Measurements from ENCODE around the gene SLC22A4.
A peak's percentile ranks its signal among the peaks of the same experiment; 100 is the strongest.

SLC22A4 gene

DNA sequence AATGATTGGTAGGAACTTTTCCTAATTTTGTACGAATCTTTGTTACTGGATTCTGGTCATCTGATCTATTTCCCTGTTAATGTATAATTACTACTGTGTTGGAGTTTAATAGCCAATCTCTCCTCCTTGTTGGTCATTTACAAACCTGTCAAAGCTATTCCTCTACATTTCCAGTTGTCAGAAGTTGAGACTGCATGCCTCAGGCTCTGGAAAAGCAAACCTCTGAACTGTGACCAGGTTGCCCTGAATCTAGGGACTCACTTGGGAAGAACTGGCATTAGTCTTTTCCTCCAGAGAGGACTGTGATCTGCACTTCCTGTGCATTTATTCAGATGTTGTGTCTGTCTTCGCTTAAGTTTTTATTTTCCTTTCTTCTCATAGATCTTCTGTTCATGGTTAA, 20.6 kb upstream of the SLC22A4 start:
- no peak for DNase-seq (ENCODE audit: low read depth in 4 of 4, low spot score in 1 of 4)

DNA sequence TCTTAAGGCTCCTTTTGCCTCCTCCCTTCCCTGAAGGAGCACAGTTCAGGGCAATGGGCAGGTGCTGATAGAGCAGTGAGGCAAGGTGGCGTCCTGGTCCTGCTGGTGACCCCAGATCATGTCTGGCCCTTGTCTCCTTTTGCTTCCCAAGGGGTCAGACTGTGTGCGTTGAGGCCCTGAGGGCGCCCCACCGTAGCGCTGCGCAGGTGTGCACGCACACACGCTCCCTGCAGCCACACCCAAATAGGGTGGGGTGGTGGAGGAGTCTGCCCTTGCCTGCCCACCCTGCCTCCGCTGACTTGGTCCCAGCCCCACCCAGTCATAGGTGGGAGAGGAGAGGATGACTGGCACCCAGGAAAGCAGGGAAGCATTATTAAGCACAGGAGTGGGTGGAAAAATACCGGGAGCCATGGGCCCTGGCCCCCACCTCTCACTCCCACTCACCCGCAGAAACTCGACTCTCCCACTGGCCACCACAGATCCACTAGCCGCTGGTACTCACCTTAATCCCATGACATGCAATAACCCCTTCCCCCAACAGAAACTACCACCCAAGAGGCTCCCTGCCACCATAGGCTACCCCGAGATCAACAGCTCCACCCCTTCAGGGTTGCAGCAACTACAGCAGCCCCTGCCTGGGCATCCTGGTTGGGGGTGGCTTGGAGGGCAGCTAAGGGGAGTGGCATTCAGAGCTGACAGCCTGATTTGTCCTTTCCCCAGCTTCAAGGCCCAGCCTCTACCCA, 20.0 kb upstream of the SLC22A4 start:
- DNase-seq (ENCODE audit: low read depth in 4 of 4, low spot score in 1 of 4): no peak

- no peak for DNase-seq (ENCODE audit: low read depth in 4 of 4, low spot score in 1 of 4)
Measured at GRCh38 chr5:132275367-132276220, 18.6 kb upstream of the SLC22A4 start.

DNA sequence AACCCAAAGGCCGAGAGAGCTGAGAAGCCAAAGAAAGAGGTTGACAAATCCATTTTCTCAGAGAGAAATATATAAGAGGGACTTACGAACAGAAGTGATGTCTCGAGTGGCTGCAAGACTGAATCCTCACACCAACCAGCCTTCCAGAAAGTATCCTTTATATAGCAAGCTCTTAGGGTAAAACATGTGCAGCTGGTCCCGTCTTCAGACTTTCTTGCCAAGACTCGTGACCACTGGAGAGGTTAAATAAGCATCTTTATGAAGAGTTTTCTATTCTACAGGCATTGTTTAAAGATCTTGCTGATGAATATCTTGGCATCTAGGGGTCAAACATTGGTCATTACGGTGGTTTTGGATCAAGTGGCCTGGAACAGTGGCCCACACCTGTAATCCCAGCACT, 16.9 kb upstream of the SLC22A4 start:
- DNase-seq (ENCODE audit: low read depth in 4 of 4, low spot score in 1 of 4): no peak

DNA sequence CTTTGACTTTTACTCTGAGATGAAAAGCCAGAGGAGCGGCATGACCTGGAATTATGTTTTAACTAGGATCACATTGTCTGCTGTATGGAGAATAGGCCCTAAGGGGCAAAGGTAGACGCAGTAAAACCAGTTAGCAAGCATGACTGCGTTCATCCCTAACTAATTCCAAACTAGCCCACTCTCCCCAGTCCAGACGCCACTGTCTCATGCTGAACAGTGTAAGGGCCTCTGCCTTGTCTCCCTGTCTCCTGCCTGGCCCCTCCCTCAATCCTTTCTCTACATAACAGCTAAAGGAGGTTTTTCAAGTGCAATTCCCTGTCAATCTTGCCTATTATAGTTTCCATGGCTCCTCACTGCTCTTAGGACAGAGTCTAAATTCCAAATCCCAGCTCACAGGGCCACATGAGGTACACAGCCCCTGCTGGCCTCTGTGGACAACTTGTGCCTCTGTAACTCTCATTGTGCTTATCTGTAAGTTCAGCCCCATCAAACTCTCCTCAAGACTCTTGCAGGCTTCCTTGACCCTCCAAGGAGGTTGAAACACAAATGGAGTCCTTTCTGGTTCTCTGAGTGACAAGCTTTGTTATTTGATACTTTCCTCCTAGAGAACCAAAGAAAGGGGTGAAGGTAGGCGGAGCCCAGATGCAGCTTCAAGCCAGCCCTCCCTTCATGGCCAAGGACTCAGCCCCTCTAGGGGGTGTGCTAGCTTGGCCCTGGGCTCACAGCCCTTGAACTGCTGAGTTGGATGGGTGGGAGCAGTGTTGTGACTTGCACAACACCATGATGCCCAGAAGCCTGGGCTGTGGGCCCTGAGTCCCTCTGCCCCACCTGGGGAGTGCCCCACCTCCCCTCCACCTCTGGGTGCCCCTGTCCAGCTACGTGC, 16.0 kb upstream of the SLC22A4 start:
- no peak for DNase-seq (ENCODE audit: low read depth in 4 of 4, low spot score in 1 of 4)

- no peak for DNase-seq (ENCODE audit: low read depth in 4 of 4, low spot score in 1 of 4)
Measured at GRCh38 chr5:132279801-132280200, 14.4 kb upstream of the SLC22A4 start.

DNA sequence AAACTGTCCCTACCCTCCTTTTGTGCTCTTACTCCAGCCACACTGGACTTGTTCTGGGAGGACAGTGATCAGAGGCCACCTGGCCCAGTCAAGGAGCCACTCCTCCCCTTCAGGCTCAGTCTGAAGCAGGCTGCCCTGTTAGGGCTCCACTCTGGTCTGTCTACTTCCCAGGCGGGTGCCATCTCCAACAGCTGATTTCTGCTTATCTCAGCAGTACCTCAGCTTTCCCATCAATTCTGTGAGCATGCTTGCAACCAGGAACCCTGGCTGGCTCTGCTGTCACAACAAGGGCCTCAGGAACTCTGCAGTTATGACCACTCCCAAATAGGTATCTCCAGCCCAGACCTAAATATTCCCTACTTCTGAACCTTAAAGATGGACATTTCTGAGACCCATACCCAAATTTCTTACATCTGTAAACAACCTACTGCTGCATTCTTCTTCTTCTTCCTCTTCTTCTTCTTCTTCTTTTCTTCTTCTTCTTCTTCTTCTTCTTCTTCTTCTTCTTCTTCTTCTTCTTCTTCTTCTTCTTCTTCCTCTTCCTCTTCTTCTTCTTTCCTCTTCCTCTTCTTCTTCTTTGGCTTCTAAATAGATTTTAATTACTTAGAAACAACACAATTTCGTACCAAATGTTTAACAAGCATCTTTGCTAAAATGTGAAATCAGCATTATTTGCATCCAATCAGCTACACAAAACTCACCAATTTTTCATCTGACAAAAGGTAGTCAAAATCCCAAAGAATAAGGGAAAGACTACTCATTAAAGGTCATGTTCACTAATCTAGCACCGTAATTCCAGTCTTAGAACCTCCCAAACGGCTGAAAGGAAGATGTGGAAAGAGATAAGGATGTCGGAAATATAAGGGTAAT, 13.6 kb upstream of the SLC22A4 start:
- DNase-seq (ENCODE audit: low read depth in 4 of 4, low spot score in 1 of 4): no peak

GRCh38 chr5:132281856-132282614, 12.2 kb upstream of the SLC22A4 start:
- DNase-seq (ENCODE audit: low read depth in 4 of 4, low spot score in 1 of 4): no peak

DNA sequence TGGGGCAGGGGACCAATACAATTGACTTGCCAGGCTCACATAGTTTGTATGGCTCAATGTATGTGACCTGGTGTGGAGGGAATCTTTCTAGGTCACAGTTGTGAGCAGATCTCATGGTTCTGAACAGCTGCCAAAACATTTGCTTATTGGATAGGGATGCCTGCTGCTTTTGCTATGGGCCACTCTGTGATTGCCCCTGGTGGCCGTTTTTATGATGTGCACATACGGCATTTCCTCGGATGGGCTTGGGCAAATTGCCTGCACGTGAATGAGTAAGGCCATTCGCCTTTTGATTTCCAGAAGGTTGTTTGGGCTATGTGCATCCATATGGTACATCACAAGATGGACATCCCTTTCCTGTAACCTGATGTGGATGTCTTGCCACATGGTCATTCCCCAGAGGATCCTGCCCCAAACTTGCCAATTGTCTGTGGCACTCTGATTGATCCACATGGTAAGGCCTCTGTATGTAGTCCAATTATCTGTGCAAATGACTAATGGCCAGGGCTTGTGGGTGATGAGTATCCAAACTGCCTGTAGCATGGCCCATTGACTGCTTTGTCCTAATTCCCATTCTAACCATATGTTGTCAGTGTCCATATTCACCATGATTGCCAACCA, 10.7 kb upstream of the SLC22A4 start:
- no peak for DNase-seq (ENCODE audit: low read depth in 4 of 4, low spot score in 1 of 4)

DNA sequence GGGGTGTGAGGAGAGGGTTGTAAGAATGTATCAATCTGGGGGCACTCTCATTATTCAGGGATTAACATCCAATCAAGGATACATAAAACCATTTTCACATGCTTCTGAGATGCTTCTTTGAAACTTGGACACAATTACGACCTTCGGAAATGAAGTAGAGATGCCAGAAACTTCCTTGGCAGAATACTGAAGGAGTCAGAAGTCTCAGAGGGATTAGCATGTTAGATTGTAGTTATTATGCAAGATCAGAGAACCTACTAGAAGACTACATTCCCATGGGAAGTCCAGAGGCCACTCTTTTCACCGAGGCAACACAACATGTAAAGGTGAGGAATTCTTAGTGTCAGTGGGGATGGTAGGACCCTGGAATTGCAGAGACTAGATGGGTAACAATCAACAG, 5.1 kb upstream of the SLC22A4 start:
- DNase-seq (ENCODE audit: low read depth in 4 of 4, low spot score in 1 of 4): no peak

DNA sequence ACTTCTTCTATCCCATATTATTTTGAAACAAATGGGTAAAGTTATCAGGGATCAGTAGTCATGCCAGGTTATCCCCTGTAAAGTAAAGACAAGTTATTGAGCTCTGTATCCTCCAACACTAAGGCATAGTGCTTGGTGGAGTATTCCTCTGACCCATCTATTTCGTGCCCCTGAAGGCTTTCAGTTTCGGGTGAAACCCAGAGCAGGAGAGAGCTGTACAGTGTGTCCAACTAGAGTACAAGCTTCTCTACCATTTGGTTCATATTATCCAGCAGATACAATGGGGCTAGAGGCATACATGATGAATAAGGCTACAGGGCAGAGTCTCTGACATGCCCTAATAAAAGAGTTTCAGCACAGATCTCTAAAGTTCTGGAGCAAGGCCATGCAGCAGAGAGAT, 3.2 kb upstream of the SLC22A4 start:
- DNase-seq (ENCODE audit: low read depth in 4 of 4, low spot score in 1 of 4): no peak

DNA sequence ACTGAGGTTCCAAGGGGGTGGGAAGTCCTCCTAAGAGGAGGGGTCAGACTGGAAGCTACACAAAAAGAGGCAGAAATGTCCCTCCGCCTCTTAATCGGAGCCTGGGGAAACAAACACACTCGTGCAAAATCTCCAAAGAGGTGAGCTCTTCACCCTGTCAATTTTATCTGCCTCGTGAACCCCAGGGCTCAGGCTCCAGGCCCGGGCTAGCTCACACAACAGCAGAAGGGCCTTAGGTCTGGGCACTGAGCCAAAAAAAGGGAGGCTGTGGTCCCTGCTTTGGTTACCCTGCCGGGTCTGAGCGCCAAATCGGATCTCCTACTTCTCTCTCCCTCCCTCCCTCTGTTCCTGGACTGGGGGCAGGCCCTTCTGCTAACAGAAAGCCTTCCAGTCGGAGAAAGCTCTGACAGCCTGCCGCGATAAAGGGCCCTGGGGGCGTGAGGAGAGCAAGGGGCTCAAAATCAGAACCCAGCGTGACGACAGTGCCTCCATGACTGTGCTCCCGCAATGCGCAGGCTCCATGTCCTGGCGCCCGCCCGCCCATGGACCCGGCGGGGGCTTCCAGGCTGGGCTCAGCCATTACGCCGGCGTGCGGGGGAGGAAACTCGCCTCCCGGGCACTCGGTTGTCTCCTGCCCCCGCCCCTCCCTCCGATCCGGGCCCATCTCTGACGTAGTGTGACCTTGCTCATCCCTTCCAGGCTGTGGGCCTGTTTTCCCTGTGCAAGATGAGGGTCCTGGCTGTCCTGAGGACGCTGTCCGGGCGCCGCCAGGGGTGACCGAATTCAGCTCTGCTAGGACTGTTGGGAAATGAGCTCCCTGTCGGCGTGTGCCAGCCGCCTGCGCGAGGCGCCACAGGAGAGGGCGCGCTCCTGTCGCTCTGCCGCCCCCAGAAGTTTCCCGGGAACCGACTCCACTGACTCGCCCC, 865 bp upstream of the SLC22A4 start:
- DNase-seq (ENCODE audit: low read depth in 4 of 4, low spot score in 1 of 4): peak; percentile 33 to 81 (median 54)

- peak; percentile 38 to 85 (median 54) for DNase-seq (ENCODE audit: low read depth in 4 of 4, low spot score in 1 of 4)
Measured at GRCh38 chr5:132294728-132295504, 722 bp downstream of the SLC22A4 start.

DNA sequence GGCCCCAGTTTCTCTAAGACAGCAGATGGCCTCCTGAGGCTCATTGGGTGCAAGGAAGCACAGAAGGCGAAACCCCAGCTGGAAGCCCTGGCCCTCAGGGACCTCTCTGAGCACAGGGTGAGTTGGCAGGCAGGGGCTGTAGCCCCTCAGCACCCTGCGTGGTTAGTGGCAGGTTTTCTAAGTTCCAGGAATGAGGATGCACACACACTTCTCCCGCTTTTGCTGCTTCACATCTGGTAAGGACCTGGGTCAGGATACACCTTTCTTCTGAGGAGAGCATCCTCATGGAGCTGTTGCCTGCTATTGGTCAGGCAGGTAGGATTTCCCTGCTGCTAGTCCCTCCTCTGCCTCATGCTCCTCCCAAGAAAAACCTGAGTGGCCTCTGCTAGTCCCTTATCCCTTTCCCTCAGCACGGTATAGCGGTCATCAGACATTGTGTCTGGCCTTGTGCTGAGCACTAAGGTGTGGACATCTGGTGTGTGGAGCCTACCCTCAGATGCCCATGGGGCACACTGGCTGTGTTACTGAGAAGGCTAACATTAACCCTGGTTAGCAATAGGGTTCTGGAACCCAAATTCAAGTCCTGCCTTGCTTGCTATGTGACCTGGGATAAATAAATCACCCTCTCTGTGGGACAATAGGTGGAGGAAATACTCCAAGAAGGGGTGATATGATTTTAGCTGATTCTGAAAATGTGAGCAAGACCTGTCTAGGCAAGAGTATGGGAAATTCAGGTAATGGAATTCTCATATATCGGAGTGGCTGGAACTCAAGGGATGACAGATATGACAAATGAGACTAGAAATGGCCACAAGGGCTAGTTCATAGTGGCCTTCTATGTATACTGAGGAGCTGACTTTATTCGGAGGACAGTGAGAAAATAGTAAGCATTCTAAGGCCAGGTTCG, 1.6 kb downstream of the SLC22A4 start:
- no peak for DNase-seq (ENCODE audit: low read depth in 4 of 4, low spot score in 1 of 4)

DNA sequence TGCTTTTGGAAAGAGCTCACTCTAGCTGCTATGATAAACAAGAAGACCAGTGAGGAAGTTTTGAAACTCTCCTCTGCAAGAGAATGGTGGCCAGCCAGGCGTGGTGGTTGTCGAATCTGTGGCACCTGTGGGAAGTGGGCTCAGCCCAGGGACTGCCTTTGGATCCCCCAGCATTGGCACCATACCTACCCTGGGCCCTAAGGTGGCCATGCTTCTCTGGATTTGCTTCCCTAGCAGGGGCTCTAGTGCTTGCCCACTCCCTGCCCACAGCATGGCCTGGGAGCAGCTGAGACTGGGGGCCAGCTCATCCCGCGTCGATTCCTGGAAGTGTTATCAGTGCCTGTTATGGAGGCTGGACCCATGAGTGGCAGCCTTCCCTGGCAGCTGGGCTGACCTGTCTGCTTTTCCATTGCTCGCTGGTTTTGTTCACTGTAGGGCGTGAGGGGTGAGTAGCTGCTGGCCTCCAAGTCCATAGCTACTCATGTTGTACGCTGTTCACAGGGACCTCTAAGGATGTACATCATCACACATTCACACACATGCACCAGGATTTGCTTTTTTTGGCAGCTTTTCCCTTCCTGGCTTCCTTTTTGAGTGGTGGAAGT, 2.3 kb downstream of the SLC22A4 start:
- DNase-seq (ENCODE audit: low read depth in 4 of 4, low spot score in 1 of 4): no peak

Data from stimulated activated CD4-positive, alpha-beta T cell treated with anti-CD3 and anti-CD28 coated beads, Interleukin-1b, Interleukin-23, amount 100 ng/mL, for 24 hours (primary cell).